HuH-7 (cell line): Measurements from ENCODE around the gene TMEM101.
"Not testable (repeated sequence)": the region's sequence is repeated elsewhere in the genome, so short reads cannot be mapped to it uniquely, and the experiment has no call there.

ENCODE experiments used
- DNase-seq: peaks from one replicate; pipeline ENCODE4 v3.0.0; 2011; ENCODE audit warnings: low spot score

The TMEM101 gene

GRCh38 chr17:43975898-43976297, 38.9 kb downstream of the TMEM101 start:
- DNase-seq, result no peak

DNA sequence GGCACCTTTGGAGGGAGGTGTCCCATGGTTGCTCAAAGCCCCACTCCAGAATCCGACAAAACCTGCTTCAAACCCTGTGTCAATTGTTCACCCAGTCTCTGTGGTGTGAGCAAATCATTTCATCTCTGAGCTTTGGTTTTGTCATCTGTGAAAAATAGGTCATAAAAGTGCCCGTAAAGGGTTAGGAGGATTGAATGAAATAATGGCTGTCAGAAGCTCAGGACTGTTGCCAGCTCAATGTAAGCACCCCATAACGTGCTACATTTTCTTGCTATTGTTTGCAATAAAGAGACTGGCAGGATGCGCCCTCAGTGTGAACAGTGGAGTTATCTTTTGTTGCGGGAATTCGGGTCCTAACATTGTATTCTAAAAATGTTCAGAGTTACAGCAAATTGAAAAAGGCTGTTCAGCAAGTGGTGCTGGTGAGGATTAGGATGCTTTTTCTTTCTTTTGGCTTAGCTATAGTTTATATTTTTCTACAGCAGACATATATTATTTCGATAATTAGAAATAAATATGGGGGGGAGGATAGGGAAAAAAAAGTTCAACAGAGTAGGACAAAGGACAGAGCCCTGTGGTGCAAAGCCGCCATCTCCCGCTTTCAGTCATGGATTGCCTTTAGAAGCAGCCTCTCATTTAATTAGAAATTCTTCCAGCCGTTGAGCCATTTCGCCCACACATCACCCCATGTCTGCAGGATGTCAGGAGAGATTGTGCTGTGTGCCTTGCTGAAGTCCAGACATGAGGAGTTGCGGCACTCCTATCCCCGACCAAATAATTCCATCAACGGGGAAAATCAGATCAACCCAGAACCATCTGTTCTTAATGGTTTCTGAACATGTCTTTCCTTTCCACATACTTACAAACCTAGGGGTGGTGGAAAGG, 40.1 kb downstream of the TMEM101 start:
- no peak for DNase-seq

- DNase-seq, result not testable (repeated sequence)
Measured at GRCh38 chr17:43972444-43973212, 42.1 kb downstream of the TMEM101 start.

DNA sequence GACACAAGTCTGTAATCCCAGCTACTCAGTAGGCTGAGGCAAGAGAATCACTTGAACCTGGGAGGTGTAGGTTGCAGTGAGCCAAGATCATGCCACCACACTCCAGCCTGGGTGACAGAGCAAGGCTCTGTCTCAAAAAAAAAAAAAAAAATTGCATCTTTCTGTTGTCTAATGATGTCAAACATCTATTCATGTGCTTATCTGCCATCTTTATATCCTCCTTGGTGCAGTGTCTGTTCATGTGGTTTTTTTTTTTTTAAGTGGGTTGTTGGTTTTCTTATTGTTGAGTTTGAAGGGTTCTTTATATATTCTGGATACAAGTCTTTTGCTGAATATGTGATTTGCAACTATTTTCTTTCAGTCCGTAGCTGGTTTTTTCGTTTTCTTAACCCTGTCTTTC, 43.3 kb downstream of the TMEM101 start:
- not testable (repeated sequence) for DNase-seq

DNA sequence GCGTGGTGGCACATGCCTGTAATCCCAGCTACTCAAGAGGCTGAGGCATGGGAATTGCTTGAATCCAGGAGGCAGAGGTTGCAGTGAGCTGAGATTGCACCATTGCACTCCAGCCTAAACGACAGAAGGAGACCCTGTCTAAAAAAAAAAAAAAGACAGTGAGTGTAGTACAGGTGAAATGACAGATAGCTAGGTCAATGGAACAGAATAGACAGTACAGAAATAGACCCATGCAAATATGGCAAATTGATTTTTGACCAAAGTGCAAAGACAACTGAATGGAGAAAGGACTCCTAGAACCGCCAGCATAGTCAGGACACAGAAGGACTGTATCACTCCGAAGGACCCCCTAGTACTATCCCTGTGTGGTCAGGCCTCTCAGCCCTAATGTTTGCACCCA, 44.4 kb downstream of the TMEM101 start:
- no peak for DNase-seq

GRCh38 chr17:43967251-43967875, 47.4 kb downstream of the TMEM101 start:
- DNase-seq, result no peak

DNA sequence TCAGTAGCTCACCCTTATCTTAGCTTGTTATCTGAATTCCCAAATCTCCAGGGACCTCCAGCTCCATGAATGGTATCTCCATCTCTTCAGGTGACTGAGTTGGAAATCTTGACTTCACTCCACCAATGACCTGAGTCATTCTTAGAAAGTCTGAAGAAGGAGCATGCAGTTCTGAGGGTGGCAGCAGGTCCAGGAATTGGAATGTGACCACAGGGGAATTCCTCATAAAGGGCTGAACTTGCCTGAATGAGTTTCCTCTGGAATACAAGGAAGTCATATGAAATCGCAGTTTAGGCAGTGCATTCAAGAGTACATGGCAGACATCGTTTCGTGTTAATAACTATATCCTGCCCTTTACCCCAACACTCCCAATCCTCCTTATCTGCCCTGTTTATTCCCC, 48.5 kb downstream of the TMEM101 start:
- no peak for DNase-seq

DNA sequence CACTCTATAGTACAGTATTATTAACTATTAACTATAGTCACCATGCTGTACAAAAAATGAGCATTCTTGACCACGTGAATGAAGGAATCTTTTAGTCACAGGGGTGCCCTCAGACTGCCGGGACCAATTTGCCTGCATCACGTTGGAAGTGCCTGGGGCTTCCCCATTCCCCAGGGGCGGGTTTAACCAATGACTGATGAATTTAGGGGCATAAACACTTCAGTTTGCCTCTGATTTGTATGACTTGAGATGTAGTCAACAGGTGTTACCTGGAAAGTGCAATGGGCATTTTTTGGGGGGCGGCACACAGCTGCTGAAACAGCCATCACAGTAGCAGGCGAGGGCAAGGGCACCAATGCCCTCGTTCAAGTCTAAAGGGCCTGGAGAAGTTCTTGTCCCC, 52.3 kb downstream of the TMEM101 start:
- no peak for DNase-seq

- no peak for DNase-seq
Measured at GRCh38 chr17:43961954-43962353, 52.8 kb downstream of the TMEM101 start.

DNA sequence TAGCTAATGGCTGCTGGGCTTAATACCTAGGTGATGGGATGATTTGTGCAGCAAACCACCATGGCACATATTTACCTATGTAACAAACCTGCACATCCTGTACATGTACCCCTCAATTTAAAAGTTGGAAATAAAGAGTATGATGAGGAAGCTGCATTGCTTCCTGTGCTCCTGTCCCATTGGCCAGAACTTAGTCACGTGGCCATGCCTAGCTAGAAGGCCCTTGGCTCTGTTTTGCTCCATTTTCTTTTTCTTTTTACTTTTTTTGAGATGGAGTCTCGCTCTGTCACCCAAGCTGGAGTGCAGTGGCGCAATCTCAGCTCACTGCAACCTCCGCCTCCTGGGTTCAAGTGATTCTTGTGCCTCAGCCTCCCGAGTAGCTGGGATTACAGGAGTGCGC, 53.5 kb downstream of the TMEM101 start:
- DNase-seq, result not testable (repeated sequence)
